Breast epithelium (tissue), 4 donors: Measurements from ENCODE around the gene ADPRH. TPM values are rescaled to one million over a fixed set of nuclear protein-coding genes. Genes with fewer than 3 reads are reported as not detected.

Source experiments
- DNase-seq, 2 donors: peaks; one replicate each; pipeline ENCODE4 v3.0.0-alpha.2; 2019; ENCODE audit warnings: low spot score in 2 of 2
- H3K27ac ChIP-seq, 2 donors: fragments of 200-600 bp; sonication (generic) in 1 of 2; one replicate each; pipeline ENCODE4 v1.5.1; 2016 to 2019; ENCODE audit warnings: mild to moderate bottlenecking in 1 of 2
- H3K27me3 ChIP-seq, 2 donors: fragments of 200-600 bp; sonication (generic) in 1 of 2; one replicate each; pipeline versions ENCODE4 v1.5.1 to v1.6.0; 2017 to 2019; ENCODE audit warnings: control low read depth in 1 of 2, mild to moderate bottlenecking in 1 of 2
- H3K36me3 ChIP-seq: fragments of 200-600 bp; one replicate; pipeline ENCODE4 v1.5.1; 2019
- H3K4me1 ChIP-seq, 2 donors: fragments of 200-600 bp; sonication (generic); one replicate each; pipeline ENCODE4 v1.5.1; 2016 to 2019; ENCODE audit warnings: control low read depth in 1 of 2
- H3K4me3 ChIP-seq, 3 donors: fragments of 200-600 bp; sonication (generic); 1 replicate in 2 of 3; 2 replicates in 1 of 3; pipeline ENCODE4 v1.5.1; 2016 to 2019; ENCODE audit warnings: mild to moderate bottlenecking in 3 of 3, moderate library complexity in 2 of 3
- H3K9me3 ChIP-seq, 2 donors: fragments of 200-600 bp; sonication (generic) in 1 of 2; one replicate each; pipeline ENCODE4 v1.5.1; 2016 to 2019; ENCODE audit warnings: control low read depth in 1 of 2
- POLR2A ChIP-seq: fragments of 450-650 bp; IDR thresholded peaks from one replicate; pipeline ENCODE4 v1.6.1; 2016; ENCODE audit warnings: antibody characterized with exemption, mild to moderate bottlenecking, moderate library complexity
- POLR2AphosphoS5 ChIP-seq, 3 donors: sonication (generic); formaldehyde crosslinking; IDR thresholded peaks; one replicate each; pipeline ENCODE4 v1.6.1; 2017; ENCODE audit warnings: antibody characterized with exemption in 3 of 3
- intact Hi-C: fragments of 100-400 bp; cut with DNase I; formaldehyde crosslinking; loops from one replicate; pipeline ENCODE4 v1.15.1; 2023; ENCODE audit warnings: low total_unique reads
- total RNA-seq, 3 donors: library from RNA; depleted of rRNA; stranded (reverse); fragments of >200 nt; gene quantifications; one replicate each; pipeline ENCODE4 v1.1.0, GENCODE V29; 2016
- TF ChIP-seq, protein P1 (sequence below), 3 donors: fragments of 450-650 bp; IDR thresholded peaks; one replicate each; pipeline ENCODE4 v1.5.1; 2016 to 2017; ENCODE audit warnings: antibody characterized with exemption in 3 of 3, mild to moderate bottlenecking in 3 of 3, moderate library complexity in 3 of 3

Gene ADPRH
- total RNA-seq, 3 donors from 2014 or later, result 5.9 to 10.9 (median 9.8) TPM

DNA sequence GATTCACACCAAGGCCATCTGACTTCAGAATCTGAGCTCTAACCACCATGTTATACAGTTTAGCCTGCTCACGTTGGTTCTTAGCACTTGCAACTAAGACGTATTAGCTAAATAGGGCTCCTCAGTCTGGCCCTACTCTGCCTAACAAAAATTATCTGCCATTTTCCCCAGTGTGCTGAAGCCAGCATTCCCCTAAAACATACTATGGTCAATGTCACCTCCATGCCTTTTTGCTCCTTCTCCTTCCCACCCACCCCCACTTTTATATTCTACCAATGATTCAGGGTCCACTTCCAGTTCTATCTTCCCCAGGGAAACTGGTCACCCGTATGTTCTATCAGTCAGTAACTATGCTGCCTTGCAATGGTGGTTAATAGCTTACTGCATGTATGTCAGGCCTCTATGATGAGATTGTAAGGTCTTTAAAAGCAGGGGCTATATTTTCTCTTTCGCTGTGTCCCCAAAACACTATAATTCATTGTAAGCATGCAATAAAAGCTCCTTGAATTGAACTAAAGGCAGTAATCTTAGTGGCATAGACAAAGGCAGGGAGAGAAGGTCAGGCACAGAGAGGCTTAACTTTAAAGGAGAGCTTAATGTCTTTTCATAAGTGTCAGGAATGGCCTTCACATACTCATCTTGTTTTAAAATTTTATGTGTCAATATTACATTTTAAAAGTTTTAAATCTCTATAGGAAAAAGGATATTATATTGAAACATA, 57.8 kb downstream of the ADPRH start:
- Histone ChIP-seq H3K4me3 (no peak overlapping the region), H3K36me3 (no peaks in the 10 kb centered on the region), H3K27me3 (no peaks in the 10 kb centered on the region), H3K27ac (peak overlapping the region; percentile 64 to 85), H3K9me3 (no peaks in the 10 kb centered on the region), H3K4me1 (no peaks in the 10 kb centered on the region)
- DNase-seq, result no peak
- TF ChIP-seq POLR2A, result no peak
- no peak for TF ChIP-seq POLR2AphosphoS5 (IDR thresholded peaks at IDR 0.05)
- TF ChIP-seq, protein P1, sequence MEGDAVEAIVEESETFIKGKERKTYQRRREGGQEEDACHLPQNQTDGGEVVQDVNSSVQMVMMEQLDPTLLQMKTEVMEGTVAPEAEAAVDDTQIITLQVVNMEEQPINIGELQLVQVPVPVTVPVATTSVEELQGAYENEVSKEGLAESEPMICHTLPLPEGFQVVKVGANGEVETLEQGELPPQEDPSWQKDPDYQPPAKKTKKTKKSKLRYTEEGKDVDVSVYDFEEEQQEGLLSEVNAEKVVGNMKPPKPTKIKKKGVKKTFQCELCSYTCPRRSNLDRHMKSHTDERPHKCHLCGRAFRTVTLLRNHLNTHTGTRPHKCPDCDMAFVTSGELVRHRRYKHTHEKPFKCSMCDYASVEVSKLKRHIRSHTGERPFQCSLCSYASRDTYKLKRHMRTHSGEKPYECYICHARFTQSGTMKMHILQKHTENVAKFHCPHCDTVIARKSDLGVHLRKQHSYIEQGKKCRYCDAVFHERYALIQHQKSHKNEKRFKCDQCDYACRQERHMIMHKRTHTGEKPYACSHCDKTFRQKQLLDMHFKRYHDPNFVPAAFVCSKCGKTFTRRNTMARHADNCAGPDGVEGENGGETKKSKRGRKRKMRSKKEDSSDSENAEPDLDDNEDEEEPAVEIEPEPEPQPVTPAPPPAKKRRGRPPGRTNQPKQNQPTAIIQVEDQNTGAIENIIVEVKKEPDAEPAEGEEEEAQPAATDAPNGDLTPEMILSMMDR (IDR thresholded peaks at IDR 0.05), result no peak
- intact Hi-C loops, result no loop called here

DNA sequence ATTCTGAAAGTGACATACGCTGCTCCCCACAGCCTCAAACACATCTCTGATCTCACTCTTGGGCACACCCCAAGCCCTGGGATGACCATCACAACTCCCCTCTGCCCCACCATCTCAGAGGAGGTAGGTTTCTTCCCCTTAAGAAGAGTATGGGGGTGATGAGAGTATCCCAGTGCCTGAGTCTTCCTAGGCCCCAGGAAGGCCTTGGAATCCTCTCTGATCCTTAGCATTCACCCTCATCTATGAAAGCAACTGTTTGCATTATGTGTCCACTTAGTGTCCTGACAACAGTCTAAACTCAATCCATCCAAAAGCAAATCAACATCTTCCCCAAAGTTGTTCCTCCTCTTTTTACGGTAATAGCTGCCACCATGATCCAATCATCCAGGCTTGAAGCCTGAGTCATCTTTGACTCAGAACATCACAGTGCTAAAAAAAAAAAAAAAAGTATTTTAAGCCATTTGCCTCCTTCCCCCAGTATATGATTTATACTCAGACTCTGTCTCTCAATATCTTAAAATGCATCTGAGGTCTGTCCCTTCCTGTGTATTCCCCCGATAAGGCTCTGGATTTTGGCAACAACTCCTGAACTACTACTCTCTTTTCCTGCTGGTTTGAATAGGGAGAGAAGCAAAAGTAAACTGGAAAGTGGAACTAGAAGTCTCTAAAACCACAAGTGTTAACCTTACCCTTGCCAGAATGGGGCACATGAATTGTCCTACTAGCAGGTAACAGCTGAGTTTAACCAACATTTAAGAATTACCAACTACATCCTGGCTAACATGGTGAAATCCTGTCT, 58.6 kb downstream of the ADPRH start:
- TF ChIP-seq POLR2A (no peak), POLR2AphosphoS5 (IDR thresholded peaks at IDR 0.05) (no peak)
- TF ChIP-seq, protein P1 (IDR thresholded peaks at IDR 0.05), result no peak
- Histone ChIP-seq H3K9me3 (no peaks in the 10 kb centered on the region), H3K4me3 (no peak overlapping the region), H3K4me1 (no peaks in the 10 kb centered on the region), H3K36me3 (no peaks in the 10 kb centered on the region), H3K27ac (peak overlapping the region; percentile 64 to 85), H3K27me3 (no peaks in the 10 kb centered on the region)
- intact Hi-C loops, result no loop called here
- no peak for DNase-seq

Other genes starting within 250 kb of the ADPRH start
- gene TMEM39A, start 115.9 kb upstream of the ADPRH start, total RNA-seq, result 10 to 100 TPM; 30.2 to 53.7 (median 36.4) TPM
- 10 to 100 TPM; 13.0 to 28.8 (median 16.4) TPM for gene POGLUT1, start 110.5 kb upstream of the ADPRH start, total RNA-seq
- 10 to 100 TPM; 40.8 to 54.1 (median 47.1) TPM for gene TIMMDC1, start 80.9 kb upstream of the ADPRH start, total RNA-seq
- 1 to 10 TPM in 2 of 3 donors, under 1 TPM in 1; 0.96 to 1.8 (median 1.6) TPM for gene CD80, start 19.9 kb upstream of the ADPRH start, total RNA-seq
- 1 to 10 TPM in 2 of 3 donors, under 1 TPM in 1; 0.59 to 4.9 (median 2.1) TPM for gene PLA1A, start 18.4 kb downstream of the ADPRH start, total RNA-seq
- 1 to 10 TPM; 1.1 to 7.9 (median 6.9) TPM for gene POPDC2, start 81.1 kb downstream of the ADPRH start, total RNA-seq
- 10 to 100 TPM; 26.7 to 42.6 (median 33.4) TPM for gene COX17, start 97.9 kb downstream of the ADPRH start, total RNA-seq
- gene CFAP91, start 123.5 kb downstream of the ADPRH start, total RNA-seq, result 10 to 100 TPM in 2 of 3 donors, 1 to 10 TPM in 1; 4.3 to 25.2 (median 24.6) TPM
- under 1 TPM; 0.29 to 0.98 (median 0.32) TPM for gene NR1I2, start 202.6 kb downstream of the ADPRH start, total RNA-seq